Measurements from ENCODE around the gene PDLIM4.

Gene PDLIM4

GRCh38 chr5:132226516-132227234, 30.8 kb upstream of the PDLIM4 start:
- peak in 1 of 10 donors; percentile 82 for DNase-seq
- intact Hi-C loops (cut with DNase I), result no loop called here

- intact Hi-C loops (cut with DNase I), result no loop called here
- no peak for DNase-seq
Measured at GRCh38 chr5:132227235-132227484, 30.3 kb upstream of the PDLIM4 start.

DNA sequence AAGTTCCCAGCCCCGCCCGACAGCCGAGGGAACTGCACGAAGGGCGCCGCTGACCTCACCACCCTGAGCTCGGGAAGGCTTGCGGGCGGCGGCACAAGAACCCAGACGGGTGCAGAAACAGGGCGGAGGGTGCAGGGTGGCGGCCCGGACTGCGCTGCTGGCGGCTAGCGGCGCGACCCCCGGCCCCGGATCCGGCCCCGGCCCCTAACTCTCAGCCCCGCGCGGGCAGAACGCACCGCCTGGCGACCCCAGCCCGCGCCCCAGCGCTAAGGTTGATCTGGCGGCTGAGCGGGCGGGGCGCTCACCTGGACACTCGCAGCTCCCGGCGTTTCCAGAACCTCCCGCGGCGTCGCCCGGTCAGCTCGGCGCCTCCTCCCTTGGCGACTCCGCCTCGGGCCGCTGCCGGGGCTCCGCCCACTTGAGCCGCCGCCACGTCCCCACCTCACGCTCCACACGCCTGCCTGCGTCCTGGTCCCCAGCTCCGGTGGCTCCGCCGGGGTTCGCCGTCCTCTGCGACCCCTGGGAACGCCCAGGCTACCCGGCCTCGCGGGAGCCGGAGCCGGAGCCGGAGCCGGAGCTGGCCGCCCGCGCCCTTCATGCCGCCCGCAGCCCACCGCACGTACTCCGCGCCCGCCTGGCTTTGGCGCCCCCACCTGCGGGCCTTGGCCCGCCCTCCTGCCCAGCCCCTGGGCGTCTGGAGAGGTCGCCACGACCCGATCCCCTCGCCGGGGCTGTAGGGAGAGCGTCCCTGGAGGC, 29.8 kb upstream of the PDLIM4 start, which contains the start of gene P4HA2:
Gene P4HA2, minus strand, starts transcription at position 369 of the 756 bp plus-strand sequence. CDS start 9,227 bp downstream, outside the sequence.
- intact Hi-C loops (cut with DNase I), result no loop called here

GRCh38 chr5:132228241-132229035, 29.1 kb upstream of the PDLIM4 start:
- intact Hi-C loops (cut with DNase I), result no loop called here
- DNase-seq, result peak in 2 of 10 donors; percentile 72 to 78

More for the DNA sequence above, 29.8 kb upstream of the PDLIM4 start, which contains the start of gene P4HA2:
- peak; percentile 70 to 98 (median 78) for DNase-seq

GRCh38 chr5:132229236-132229635, 28.3 kb upstream of the PDLIM4 start:
- intact Hi-C loops (cut with DNase I), result no loop called here
- no peak for DNase-seq

DNA sequence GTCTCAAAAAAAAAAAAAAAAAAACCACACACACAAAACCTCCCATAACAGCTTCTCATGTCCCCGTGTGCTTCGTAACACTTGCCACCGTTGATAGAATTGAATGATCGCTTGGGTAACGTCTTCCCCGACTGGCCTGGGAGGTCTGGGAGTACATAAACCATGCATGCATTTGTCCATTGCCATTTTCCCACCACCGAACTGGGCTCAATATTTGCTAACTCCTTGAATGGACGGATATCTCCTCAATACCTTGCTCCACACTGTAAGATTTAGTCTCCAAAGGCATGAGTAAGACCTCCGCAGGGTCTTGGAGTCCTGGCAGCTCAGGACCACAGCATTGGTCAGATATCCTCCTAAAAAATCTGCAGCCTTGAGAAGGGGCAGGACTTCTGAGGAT, 26.6 kb upstream of the PDLIM4 start:
- intact Hi-C loops (cut with DNase I), result loop anchor here (10.0 kb wide), 1 partner anchor 274 kb away; no protein-coding TSS in a partner anchor
- no peak for DNase-seq

DNA sequence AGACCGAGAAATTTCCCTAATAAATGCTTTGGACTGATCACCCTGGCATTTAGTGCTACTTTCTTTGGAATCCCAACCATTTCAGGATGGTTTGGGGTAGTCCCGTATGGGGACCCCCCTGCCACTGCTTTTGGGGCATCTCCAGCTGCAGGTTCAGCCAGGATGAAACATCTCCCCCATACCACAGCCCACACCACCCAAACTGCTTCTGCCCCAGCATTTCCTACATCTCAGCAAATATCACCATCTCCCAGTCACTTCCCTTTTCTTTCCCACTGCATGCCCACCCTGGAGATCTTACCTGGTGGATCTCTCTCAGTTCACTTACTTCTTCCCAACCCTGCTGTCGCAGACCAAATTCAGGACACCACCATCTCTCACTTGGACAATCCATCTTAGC, 25.0 kb upstream of the PDLIM4 start:
- DNase-seq, result peak in 2 of 10 donors; percentile 3 to 37
- intact Hi-C loops (cut with DNase I), result loop anchor here (10.0 kb wide), 1 partner anchor 272 kb away; no protein-coding TSS in a partner anchor

DNA sequence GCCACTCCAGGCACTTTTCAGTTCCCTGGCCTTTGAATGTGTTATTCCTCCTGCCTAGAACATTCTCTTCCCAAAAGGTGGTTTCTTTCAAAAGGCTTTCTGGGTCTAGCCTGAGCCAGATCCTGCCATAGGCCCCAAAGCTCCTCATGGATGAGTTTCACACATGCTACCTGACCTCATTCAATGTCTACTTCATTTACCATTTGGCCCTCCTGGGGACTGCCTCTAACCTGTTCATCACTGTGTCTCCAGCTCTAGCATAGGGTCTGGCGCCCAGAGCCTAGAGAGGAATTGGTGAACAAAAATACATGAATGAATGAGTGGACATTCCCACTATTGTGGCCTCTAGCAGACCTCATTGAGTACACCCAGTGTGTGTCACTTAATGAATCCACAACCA, 24.4 kb upstream of the PDLIM4 start:
- DNase-seq, result no peak
- intact Hi-C loops (cut with DNase I), result loop anchor here (10.0 kb wide), 1 partner anchor 272 kb away; no protein-coding TSS in a partner anchor

DNA sequence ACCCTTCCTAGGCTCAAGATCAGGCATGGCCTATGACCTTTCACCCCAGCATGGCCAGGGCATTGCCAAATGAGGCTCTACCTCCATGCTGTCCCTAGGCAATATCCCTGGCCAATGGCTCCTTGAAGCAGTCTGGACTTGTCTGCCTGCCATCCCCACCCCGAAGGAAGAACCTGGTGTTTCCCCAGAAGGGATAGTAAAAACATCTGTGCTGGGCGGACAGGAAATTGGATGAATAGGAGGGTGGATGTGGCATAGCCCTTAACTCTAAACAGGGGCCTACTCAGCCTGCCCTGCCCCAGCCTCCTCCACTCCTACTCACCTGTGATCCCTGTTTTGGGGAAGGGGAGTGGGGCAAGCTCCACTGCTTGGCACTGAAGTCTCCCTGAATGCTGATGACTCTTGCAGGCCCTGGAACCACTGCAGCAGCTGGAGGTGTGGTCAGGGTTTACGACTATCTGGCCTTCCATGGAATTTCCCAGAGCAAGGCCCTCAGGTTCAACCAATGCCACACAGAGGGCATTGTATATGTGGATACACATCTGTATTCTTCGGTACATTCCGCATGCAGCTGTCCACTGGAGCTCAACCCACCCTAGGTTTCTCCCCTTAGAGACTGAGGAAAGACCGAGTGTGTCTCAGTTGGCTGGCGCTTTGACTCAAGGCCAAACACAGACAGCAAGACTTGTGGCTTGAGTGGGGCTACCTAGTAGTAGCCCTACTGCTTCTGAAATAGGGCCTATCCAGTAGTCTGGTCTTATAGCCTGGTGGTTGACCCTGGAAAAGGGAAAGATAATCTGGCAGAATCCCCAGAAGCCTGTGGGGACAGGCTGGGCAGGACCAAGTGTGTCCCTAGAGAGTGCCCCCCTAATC, 23.4 kb upstream of the PDLIM4 start:
- peak in 2 of 10 donors; percentile 12 to 35 for DNase-seq
- intact Hi-C loops (cut with DNase I), result loop anchor here (10.0 kb wide), 1 partner anchor 271 kb away; no protein-coding TSS in a partner anchor

- DNase-seq, result peak in 1 of 10 donors; percentile 5
- intact Hi-C loops (cut with DNase I), result loop anchor here (10.0 kb wide), 1 partner anchor 270 kb away; no protein-coding TSS in a partner anchor
Measured at GRCh38 chr5:132234684-132235062, 22.8 kb upstream of the PDLIM4 start.

DNA sequence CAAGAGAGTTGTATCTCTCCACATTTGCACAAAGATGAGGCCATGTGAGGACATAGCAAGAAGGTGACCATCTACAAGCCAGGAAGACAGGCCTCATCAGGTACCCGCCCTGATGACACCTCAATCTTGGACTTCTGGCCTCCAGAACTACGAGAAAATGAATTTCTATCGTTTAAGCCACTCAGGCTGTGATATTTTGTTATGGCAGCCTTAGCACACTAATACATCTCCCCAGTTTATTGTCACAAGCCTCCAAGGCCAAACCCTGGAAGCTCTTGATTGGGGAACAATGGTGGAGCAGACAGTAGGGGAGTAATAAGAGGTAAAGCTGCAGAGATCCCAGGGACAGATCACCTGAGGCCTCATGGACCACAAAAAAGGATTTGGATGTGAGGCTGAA, 22.2 kb upstream of the PDLIM4 start:
- intact Hi-C loops (cut with DNase I), result loop anchor here (10.0 kb wide), 1 partner anchor 269 kb away; no protein-coding TSS in a partner anchor
- peak in 1 of 10 donors; percentile 15 for DNase-seq

DNA sequence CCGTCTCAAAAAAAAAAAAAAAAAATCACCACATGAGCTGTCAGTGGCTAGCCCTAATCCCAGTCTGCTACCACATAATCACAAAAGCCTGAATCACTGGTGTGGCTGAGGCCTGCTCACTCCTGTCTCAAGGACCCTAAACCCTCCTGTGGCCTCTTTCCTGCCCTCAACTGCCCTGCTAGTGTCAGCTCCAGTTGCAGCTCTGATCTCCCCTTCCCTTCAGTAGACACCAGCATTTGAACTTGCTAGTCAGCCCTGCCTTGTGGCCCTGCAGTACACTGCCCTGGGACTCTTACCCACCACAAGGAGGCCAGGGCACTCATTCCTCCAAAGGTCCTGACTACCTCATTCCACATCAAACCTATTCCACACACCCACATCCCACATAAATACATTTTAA, 20.4 kb upstream of the PDLIM4 start:
- intact Hi-C loops (cut with DNase I), result loop anchor here (10.0 kb wide), 1 partner anchor 268 kb away; no protein-coding TSS in a partner anchor

DNA sequence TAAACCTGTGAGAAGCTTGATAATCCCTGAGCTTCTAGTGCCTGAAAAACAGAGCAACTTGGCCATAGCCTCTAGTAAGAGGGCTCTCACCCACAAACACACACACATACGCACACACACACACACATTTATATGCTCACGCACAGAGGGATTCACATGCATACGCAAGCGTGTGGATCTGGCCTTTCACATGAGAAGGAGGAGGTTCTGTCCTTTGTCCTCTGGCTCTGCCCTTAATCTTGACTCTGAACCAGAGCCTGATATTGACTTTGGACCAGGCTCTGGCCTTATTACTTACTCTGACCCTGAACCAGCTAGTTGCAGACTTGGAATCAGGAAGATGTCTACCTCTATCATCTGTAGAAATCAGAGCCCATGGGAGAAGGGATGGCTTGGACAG, 19.8 kb upstream of the PDLIM4 start:
- DNase-seq, result no peak
- intact Hi-C loops (cut with DNase I), result loop anchor here (10.0 kb wide), 1 partner anchor 267 kb away; no protein-coding TSS in a partner anchor

More for the DNA sequence above, 20.4 kb upstream of the PDLIM4 start:
- no peak for DNase-seq

- intact Hi-C loops (cut with DNase I), result loop anchor here (10.0 kb wide), 1 partner anchor 267 kb away; no protein-coding TSS in a partner anchor
Measured at GRCh38 chr5:132238169-132238744, 19.2 kb upstream of the PDLIM4 start.

GRCh38 chr5:132238901-132239500, 18.5 kb upstream of the PDLIM4 start:
- intact Hi-C loops (cut with DNase I), result loop anchor here (10.0 kb wide), 1 partner anchor 266 kb away; no protein-coding TSS in a partner anchor
- DNase-seq, result peak in 1 of 10 donors; percentile 12

More at GRCh38 chr5:132238169-132238744, 19.2 kb upstream of the PDLIM4 start:
- peak in 8 of 10 donors; percentile 72 to 93 (median 80) for DNase-seq

- intact Hi-C loops (cut with DNase I), result loop anchor here (10.0 kb wide), 1 partner anchor 265 kb away; no protein-coding TSS in a partner anchor
- peak in 2 of 10 donors; percentile 1 to 52 for DNase-seq
Measured at GRCh38 chr5:132239776-132240175, 17.7 kb upstream of the PDLIM4 start.

DNA sequence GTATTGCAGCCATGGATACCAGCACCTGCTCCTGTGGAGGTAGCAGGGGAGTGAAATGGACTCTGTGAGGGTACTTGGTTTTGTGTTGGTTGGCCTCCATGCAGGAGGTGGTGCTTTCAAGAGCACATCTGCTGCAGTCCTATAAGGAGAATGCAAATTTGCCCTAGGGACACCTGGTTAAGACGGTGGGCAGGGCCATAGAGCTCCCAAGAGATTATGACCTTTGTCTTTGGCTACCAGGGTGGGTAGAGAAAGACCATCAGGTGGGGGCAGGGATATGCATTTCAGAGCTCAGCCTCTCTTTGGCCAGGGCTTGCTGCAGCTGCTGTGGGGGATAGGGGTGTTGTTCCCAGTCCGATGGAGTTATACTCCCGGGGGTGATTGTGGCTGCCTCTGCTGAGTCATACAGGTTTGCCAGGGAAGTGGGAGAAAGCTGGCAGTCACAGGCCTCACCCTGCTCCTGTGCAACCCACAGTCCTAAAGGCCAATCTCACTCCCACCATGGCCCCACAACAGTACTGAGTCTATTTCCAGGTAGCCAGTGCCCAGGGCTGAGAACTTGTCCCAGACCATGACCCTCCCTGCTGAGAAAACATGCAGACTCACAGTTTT, 14.0 kb upstream of the PDLIM4 start:
- DNase-seq, result peak in 2 of 10 donors; percentile 1 to 62
- intact Hi-C loops (cut with DNase I), result no loop called here

GRCh38 chr5:132245593-132245992, 11.9 kb upstream of the PDLIM4 start:
- intact Hi-C loops (cut with DNase I), result no loop called here
- DNase-seq, result peak in 1 of 10 donors; percentile 0

Measured in posterior cingulate gyrus (tissue), 11 donors.